Panc1 (cell line): ENCODE results near the gene ANO2. TPM values are rescaled to one million over a fixed set of nuclear protein-coding genes. Genes with fewer than 3 reads are reported as not detected.

ENCODE experiments used
- ATAC-seq: fragments of 200-7000 bp; cut with Tn5 transposase; 2 replicates; pipeline ENCODE4 v1.9.1; 2020; ENCODE audit warnings: mild to moderate bottlenecking, moderate library complexity
- BruUV-seq: library from RNA; stranded (reverse); fragments of 400-500 nt; replicated peaks from 2 replicates; lab custom pipeline; 2021; lab: Mats Ljungman, UMichigan
- CTCF ChIA-PET: fragments of 300-600 bp; sonication (Branson Sonifier 250); formaldehyde crosslinking; loops from one replicate; lab custom pipeline; 2022; ENCODE audit warnings: antibody characterized with exemption; lab: Charles Lee
- POLR2A ChIA-PET: fragments of 300-600 bp; sonication (Branson Sonifier 250); formaldehyde crosslinking; loops from one replicate; lab custom pipeline; 2022; ENCODE audit warnings: antibody characterized with exemption; lab: Charles Lee
- DNase-seq: peaks from one replicate; pipeline ENCODE4 v3.0.0-alpha.2; 2010; ENCODE audit warnings: low read depth, low spot score
- H3K27ac ChIP-seq: 2 replicates; pipeline ENCODE4 v1.5.1; 2011; ENCODE audit warnings: mild to moderate bottlenecking, low read length, inconsistent platforms
- H3K27me3 ChIP-seq: fragments of 200-500 bp; sonication (Bioruptor generic); 2 replicates; pipeline ENCODE4 v1.6.0; 2014; ENCODE audit warnings: low read length, inconsistent platforms; ENCODE audit not compliant: control insufficient read depth, insufficient read depth
- H3K36me3 ChIP-seq: fragments of 200-500 bp; sonication (Bioruptor generic); 2 replicates; pipeline ENCODE4 v1.5.1; 2014; ENCODE audit warnings: inconsistent platforms, mild to moderate bottlenecking, low read length, moderate library complexity; ENCODE audit not compliant: control insufficient read depth, insufficient read depth
- H3K4me1 ChIP-seq: 2 replicates; pipeline ENCODE4 v1.5.1; 2011; ENCODE audit warnings: inconsistent platforms, mild to moderate bottlenecking, low read length, moderate library complexity; ENCODE audit not compliant: control insufficient read depth, insufficient read depth
- H3K4me3 ChIP-seq, 2 experiments: 2 replicates each; pipeline ENCODE4 v1.5.1; 2011 to 2012; ENCODE audit warnings: low read depth in 2 of 2, low read length in 2 of 2, mild to moderate bottlenecking in 2 of 2, inconsistent platforms in 1 of 2, moderate library complexity in 1 of 2
- H3K9me3 ChIP-seq: fragments of 200-500 bp; sonication (Bioruptor generic); 2 replicates; pipeline ENCODE4 v1.5.1; 2014; ENCODE audit warnings: low read depth, mild to moderate bottlenecking, inconsistent platforms, low read length, moderate library complexity; ENCODE audit not compliant: control insufficient read depth, insufficient read depth
- CTCF ChIP-seq: fragments of 450-650 bp; IDR thresholded peaks from 2 replicates; pipeline ENCODE4 v1.5.1; 2017; ENCODE audit warnings: mild to moderate bottlenecking
- POLR2AphosphoS5 ChIP-seq: IDR thresholded peaks from 2 replicates; pipeline ENCODE4 v1.6.1; 2012; ENCODE audit warnings: mild to moderate bottlenecking, low read depth, low read length, moderate library complexity
- REST ChIP-seq, 2 experiments: IDR thresholded peaks; 2 replicates each; pipeline ENCODE4 v1.6.1; 2011 to 2012; ENCODE audit warnings: low read depth in 2 of 2, control low read depth in 1 of 2, low read length in 1 of 2, mild to moderate bottlenecking in 1 of 2, moderate library complexity in 1 of 2; ENCODE audit not compliant: insufficient read depth in 1 of 2
- SIN3A ChIP-seq: IDR thresholded peaks from 2 replicates; pipeline ENCODE4 v1.6.1; 2012; ENCODE audit warnings: low read depth, mild to moderate bottlenecking, low read length, moderate library complexity, borderline replicate concordance; ENCODE audit not compliant: insufficient read depth
- TCF7L2 ChIP-seq: IDR thresholded peaks from 2 replicates; pipeline ENCODE4 v1.6.1; 2011; ENCODE audit warnings: mild to moderate bottlenecking, low read depth, low read length, inconsistent platforms
- in situ Hi-C: cut with HindIII; loops from 2 replicates; pipeline ENCODE4 v1.10.0; 2016; ENCODE audit warnings: low sequenced_read_pairs, low pct_unique_long_range_greater_than_20kb
- intact Hi-C: fragments of 100-400 bp; cut with micrococcal nuclease; formaldehyde crosslinking; loops from one replicate; pipeline ENCODE4 v1.10.0; 2022; ENCODE audit not compliant: unreplicated experiment
- total RNA-seq: library from RNA; stranded (reverse); gene quantifications from one replicate; pipeline ENCODE4 v1.2.1, GENCODE V29; 2021; ENCODE audit not compliant: unreplicated experiment

ANO2 gene
- total RNA-seq, 1 experiment from 2014 or later: not detected

- in situ Hi-C loops: no loop called here
- H3K4me3 ChIP-seq: no peak overlapping the region
- no TSS peak for BruUV-seq
- TF ChIP-seq CTCF (no peak), SIN3A (no peak), POLR2AphosphoS5 (no peak), TCF7L2 (no peak), REST (IDR thresholded peaks at IDR 0.05; ENCODE audit: insufficient read depth in 1 of 2, low read depth in 2 of 2, low read length in 1 of 2) (no peak)
- H3K9me3 ChIP-seq: no peaks in the 10 kb centered on the region
- CTCF ChIA-PET: no interaction called here
- H3K36me3 ChIP-seq: no peaks in the 10 kb centered on the region
- DNase-seq (no peak), ATAC-seq (no peak)
- no peak overlapping the region for H3K27ac ChIP-seq
- H3K4me1 ChIP-seq: no peaks in the 10 kb centered on the region
- intact Hi-C loops: no loop called here
- POLR2A ChIA-PET: no interaction called here
- no peaks in the 10 kb centered on the region for H3K27me3 ChIP-seq
Observed at GRCh38 chr12:5654019-5654418, 291.0 kb downstream of the ANO2 start.

- DNase-seq (no peak), ATAC-seq (no peak)
- in situ Hi-C loops (no loop called here), intact Hi-C loops (no loop called here)
- H3K9me3 ChIP-seq: no peaks in the 10 kb centered on the region
- no peak overlapping the region for H3K27ac ChIP-seq
- H3K36me3 ChIP-seq: no peaks in the 10 kb centered on the region
- H3K4me1 ChIP-seq: no peaks in the 10 kb centered on the region
- ChIA-PET CTCF (no interaction called here), POLR2A (no interaction called here)
- no TSS peak for BruUV-seq
- no peak overlapping the region for H3K4me3 ChIP-seq
- TF ChIP-seq CTCF (no peak), SIN3A (no peak), POLR2AphosphoS5 (no peak), TCF7L2 (no peak), REST (IDR thresholded peaks at IDR 0.05; ENCODE audit: insufficient read depth in 1 of 2, low read depth in 2 of 2, low read length in 1 of 2) (no peak)
- no peaks in the 10 kb centered on the region for H3K27me3 ChIP-seq
Observed at GRCh38 chr12:5650829-5651461, 294.1 kb downstream of the ANO2 start.
